HG02840 (cell line): ENCODE measurements around the gene TMEM179B.
A peak's percentile ranks its signal among the peaks of the same experiment; 100 is the strongest.

Experiments used
- ATAC-seq: cut with Tn5 transposase; IDR thresholded peaks from one replicate; pipeline ENCODE4 v1.9.1; 2021; ENCODE audit warnings: mild to moderate bottlenecking, moderate library complexity, moderate number of reproducible peaks; ENCODE audit not compliant: unreplicated experiment, low FRiP score

The TMEM179B gene

DNA sequence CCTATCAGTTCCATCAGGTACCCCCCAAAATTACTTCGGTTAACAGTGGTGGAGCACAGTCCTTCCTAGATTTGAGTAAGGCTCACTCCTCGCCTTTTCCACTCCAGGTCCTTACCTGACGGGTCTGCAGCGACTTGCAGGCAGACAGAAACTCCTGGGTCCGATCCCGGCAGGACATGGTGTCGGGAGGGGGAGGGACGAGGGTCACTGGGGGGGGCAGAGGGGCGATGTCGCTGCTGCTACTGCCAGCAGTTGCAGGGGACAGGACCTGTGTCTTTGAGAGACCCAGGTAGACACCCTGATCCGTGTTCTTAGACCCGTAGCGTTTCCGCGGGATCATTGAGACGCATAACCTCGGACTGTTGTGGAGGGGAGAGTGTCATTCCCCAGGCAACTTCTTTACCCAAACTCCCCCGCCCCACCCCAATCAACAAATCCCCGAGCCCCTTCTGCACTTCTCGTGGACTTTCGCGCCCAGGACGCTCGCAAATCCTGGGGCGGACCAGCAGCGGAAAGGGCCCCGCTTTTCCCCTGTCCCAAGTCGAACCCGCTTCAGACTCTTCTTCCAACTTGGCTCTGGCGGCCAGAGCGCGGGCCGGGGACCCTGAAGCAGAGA lies 43.8 kb downstream of the TMEM179B start:
- ATAC-seq, result no peak

DNA sequence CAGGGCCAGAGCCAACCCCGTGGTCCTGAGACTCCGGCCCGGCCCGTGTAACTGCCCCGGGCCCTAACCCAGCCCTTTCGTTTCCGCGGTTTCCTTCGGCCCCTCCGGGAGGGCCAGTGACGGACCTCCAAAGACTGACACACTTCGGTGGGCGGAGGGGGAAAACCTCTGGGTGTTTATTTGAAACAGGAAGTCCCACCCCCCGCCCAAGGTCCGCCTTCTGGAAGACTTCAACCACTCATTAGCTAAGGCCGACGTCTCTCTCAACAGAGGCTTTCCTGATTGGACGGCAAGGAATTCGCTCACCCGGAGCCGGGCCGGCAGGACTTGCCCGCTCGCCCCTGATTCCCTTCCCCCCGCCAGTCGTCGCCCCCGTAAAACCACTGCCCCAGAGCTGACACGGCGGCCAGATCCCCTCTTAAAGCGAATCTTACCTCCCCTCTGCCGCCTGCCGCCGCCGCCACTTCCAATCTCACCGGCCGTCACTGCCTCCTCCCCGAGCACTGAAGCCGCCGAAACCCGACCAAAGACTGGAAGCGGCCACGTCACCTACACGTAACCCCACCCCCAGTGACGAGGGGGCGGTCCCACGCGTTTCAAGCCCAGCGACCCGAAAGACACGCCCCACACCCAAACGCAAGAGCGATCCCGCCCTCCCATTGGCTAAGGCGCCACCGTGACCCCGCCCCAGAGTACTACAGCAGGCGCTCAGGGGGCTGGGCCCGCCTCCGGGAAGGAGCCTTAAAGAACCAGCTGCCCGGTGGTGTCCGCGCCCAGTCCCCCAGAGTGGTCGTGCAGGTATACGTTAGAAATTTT lies 44.5 kb downstream of the TMEM179B start, which contains the start of gene STX5:
TSS of gene STX5 (minus strand) at position 532 of the 816 bp plus-strand sequence. CDS start 808 bp downstream, outside the sequence.
- peak; percentile 76 for ATAC-seq

DNA sequence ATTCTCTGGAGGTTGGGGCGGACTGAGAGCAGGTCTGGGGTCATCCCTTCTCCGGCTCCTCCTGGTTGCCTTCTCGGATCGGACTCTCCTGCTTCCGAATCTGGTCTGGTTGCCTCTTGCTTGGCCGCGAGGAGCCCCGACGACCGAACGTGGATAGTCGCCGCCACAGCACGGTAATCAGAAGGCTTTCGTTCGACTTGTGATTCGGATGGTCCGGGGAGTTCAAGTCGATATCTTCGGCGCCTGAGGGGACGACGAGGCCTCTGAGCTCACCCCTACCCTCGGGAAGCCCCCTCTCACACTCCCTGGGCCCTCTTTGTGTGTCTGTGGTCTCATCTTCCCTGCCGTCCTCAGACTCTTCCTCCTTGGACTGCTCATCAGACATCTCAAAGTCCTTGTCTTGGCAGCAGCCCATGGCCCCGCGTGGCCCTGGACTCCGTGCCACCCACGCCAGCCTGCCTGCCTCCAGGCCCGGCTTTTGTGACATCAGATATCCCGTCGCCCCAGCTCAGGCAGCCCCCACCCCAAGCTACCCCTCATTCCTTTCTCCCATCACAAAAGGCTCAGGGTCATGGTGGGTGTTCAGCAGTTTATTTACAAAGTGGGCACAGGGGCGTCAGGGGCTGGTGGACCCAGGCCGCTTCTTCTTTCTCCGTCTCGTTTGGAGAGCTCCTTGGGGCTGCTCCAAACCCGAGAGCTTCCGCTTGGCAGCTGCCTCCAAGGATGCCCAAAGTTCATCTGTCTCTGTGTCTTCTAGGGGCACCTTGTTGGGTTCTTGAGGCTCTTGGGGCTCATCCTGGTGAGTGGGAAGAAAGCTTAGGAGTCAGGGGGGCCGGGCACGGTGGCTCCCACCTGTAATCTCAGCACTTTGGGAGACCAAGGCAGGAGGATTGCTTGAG lies 45.4 kb downstream of the TMEM179B start, which contains the start of gene TEX54:
TSS of gene TEX54 (minus strand) at position 506 of the 899 bp plus-strand sequence.
- ATAC-seq, result peak; percentile 10

DNA sequence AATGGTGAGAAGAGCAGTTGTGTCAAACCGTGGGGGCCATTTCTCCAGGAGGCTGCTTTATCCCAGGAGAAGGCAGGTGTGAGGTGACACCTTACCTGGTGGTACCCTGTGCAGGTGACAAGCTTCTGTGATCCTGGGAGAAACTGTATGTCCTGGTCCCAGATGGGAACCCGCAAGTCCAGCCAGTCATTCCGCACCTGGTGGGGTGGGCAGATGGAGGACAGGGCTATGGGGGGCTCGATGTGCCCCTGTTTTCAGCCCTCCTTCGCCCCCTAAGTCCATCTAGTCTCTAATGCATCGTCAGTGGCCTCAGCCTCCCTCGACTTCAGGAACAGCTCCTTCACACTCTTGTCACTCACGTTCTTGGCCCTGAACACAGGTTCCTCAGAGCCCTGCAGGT lies 48.1 kb downstream of the TMEM179B start:
- ATAC-seq, result no peak

DNA sequence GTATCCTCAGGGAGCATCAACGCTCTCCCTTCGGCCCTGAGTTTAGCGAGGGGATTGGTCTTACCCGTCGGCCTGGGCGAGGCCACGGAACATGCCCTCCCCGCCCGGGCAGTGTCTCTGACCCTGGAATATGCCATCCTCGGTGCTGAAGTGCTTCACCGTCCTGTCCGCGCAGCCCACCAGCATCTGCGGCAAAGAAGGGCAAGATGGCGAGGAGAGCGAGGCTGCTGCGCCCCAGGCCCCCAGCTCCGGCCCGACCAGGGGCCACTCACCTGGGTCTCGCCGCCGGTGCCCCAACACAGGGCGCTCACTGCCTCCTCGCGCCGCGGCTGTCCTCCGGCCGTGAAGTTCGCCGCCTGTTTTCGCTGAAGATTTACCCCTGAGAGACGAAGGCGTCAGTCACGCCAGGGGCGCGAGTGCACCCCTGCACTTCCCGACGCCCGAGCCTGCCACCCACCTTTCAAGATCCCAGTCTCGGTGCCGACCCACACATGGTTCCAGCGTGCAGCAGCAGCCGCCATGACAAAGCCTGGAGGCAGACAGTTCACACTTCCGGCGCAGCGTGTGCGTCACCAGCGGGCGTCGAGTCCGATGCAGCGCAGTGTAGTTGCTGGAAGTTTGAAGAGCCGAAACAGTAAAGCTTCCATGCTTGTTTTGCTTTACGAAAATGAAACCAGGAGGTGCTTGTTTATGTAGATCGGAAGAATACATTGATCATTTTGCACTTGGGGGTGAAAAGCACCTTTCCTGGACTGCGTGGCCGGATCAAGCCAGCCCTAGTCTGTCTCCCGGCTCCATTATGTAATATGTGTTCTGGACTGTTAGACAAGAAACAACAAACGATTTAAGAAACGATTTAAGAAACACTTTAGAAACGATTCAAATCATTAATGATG lies 52.1 kb downstream of the TMEM179B start, which contains the start of gene WDR74:
TSS of gene WDR74 (minus strand) at position 541 of the 896 bp plus-strand sequence. CDS start at position 521, 20 bp downstream.
- ATAC-seq, result peak; percentile 40
